HL-60 (cell line): ENCODE measurements around the gene VTI1A.
"Not testable (repeated sequence)": the region's sequence is repeated elsewhere in the genome, so short reads cannot be mapped to it uniquely, and the experiment has no call there.

Experiments used
- DNase-seq, 2 experiments: peaks; one replicate each; pipeline ENCODE4 v3.0.0-alpha.2; 2010 to 2020; ENCODE audit warnings: low read depth in 1 of 2, low spot score in 1 of 2
- H3K27ac ChIP-seq: fragments of 250-450 bp; sonication (Bioruptor Pico); replicated peaks from 2 replicates; pipeline ENCODE4 v1.5.1; 2020; ENCODE audit warnings: mild to moderate bottlenecking, moderate library complexity
- H3K27me3 ChIP-seq: fragments of 250-450 bp; sonication (Bioruptor Pico); 2 replicates; pipeline ENCODE4 v1.5.1; 2021; ENCODE audit warnings: mild to moderate bottlenecking, moderate library complexity; ENCODE audit not compliant: insufficient read depth, poor library complexity, severe bottlenecking
- H3K4me3 ChIP-seq: replicated peaks from 2 replicates; pipeline ENCODE4 v1.5.1; 2011; ENCODE audit warnings: mild to moderate bottlenecking, control low read depth, low read length; ENCODE audit not compliant: insufficient read depth
- CTCF ChIP-seq: IDR thresholded peaks from one replicate; pipeline ENCODE4 v1.5.1; 2011; ENCODE audit warnings: low read length, control low read depth, inconsistent platforms; ENCODE audit not compliant: insufficient read depth
- GABPA ChIP-seq: IDR thresholded peaks from 2 replicates; pipeline ENCODE4 v1.6.1; 2012; ENCODE audit warnings: low read depth
- POLR2AphosphoS5 ChIP-seq: IDR thresholded peaks from 2 replicates; pipeline ENCODE4 v1.6.1; 2012; ENCODE audit warnings: low read depth
- SPI1 ChIP-seq: IDR thresholded peaks from 2 replicates; pipeline ENCODE4 v1.6.1; 2012; ENCODE audit warnings: low read depth, mild to moderate bottlenecking, borderline replicate concordance
- TF ChIP-seq, protein P1 (sequence below): IDR thresholded peaks from 2 replicates; pipeline ENCODE4 v1.6.1; 2012; ENCODE audit warnings: low read depth; ENCODE audit not compliant: insufficient replicate concordance

Gene VTI1A

GRCh38 chr10:112456533-112456932 is 9.5 kb downstream of the VTI1A start:
- TF ChIP-seq GABPA (no peak), SPI1 (no peak), CTCF (no peak), POLR2AphosphoS5 (no peak)
- TF ChIP-seq, protein P1, sequence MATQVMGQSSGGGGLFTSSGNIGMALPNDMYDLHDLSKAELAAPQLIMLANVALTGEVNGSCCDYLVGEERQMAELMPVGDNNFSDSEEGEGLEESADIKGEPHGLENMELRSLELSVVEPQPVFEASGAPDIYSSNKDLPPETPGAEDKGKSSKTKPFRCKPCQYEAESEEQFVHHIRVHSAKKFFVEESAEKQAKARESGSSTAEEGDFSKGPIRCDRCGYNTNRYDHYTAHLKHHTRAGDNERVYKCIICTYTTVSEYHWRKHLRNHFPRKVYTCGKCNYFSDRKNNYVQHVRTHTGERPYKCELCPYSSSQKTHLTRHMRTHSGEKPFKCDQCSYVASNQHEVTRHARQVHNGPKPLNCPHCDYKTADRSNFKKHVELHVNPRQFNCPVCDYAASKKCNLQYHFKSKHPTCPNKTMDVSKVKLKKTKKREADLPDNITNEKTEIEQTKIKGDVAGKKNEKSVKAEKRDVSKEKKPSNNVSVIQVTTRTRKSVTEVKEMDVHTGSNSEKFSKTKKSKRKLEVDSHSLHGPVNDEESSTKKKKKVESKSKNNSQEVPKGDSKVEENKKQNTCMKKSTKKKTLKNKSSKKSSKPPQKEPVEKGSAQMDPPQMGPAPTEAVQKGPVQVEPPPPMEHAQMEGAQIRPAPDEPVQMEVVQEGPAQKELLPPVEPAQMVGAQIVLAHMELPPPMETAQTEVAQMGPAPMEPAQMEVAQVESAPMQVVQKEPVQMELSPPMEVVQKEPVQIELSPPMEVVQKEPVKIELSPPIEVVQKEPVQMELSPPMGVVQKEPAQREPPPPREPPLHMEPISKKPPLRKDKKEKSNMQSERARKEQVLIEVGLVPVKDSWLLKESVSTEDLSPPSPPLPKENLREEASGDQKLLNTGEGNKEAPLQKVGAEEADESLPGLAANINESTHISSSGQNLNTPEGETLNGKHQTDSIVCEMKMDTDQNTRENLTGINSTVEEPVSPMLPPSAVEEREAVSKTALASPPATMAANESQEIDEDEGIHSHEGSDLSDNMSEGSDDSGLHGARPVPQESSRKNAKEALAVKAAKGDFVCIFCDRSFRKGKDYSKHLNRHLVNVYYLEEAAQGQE: no peak
- no peak for DNase-seq
- Histone ChIP-seq H3K4me3 (no peak overlapping the region), H3K27me3 (no peaks in the 10 kb centered on the region), H3K27ac (no peak overlapping the region)

- no peak for DNase-seq
- Histone ChIP-seq H3K27ac (no peak overlapping the region), H3K4me3 (no peak overlapping the region), H3K27me3 (no peaks in the 10 kb centered on the region)
- TF ChIP-seq GABPA (no peak), CTCF (no peak), POLR2AphosphoS5 (no peak), SPI1 (no peak)
- TF ChIP-seq, protein P1: no peak
These were observed 13.4 kb downstream of the VTI1A start for GRCh38 chr10:112460366-112460765.

GRCh38 chr10:112461029-112461887 is 14.2 kb downstream of the VTI1A start:
- no peak for DNase-seq
- Histone ChIP-seq H3K27me3 (no peaks in the 10 kb centered on the region), H3K27ac (no peak overlapping the region), H3K4me3 (no peak overlapping the region)
- TF ChIP-seq GABPA (no peak), CTCF (no peak), SPI1 (no peak), POLR2AphosphoS5 (no peak)
- TF ChIP-seq, protein P1: no peak

DNA sequence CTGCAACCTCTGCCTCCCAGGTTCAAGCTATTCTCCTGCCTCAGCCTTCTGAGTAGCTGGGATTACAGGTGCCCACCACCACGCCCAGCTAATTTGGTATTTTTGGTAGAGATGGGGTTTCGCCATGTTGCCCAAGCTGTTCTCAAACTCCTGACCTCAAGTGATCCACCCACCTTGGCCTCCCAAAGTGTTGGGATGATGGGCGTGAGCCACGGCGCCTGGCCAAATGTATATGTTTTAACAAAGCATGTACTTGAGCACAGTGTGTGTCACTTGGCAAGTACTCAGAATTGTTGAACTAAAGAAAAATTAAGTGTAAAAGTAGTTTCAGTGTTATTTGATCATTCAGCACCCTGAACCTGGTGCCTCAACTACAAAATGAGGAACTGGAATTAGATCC is 17.1 kb downstream of the VTI1A start:
- H3K27ac ChIP-seq, H3K27me3 ChIP-seq, DNase-seq, H3K4me3 ChIP-seq: not testable (repeated sequence)
